A549 (cell line): ENCODE results near the gene KIR3DL2. TPM values are rescaled to one million over a fixed set of nuclear protein-coding genes. Genes with fewer than 3 reads are reported as not detected.
"Not testable (repeated sequence)": the region's sequence is repeated elsewhere in the genome, so short reads cannot be mapped to it uniquely, and the experiment has no call there.

Experiments
- ATAC-seq, 2 experiments: fragments of 200-7000 bp in 1 of 2; fragments of >200 bp in 1 of 2; cut with Nextera tagmentation in 1 of 2; cut with Tn5 transposase in 1 of 2; 3 replicates each; pipeline versions ENCODE4 v1.8.0 to v1.9.1; 2018 to 2020; ENCODE audit warnings: mild to moderate bottlenecking in 1 of 2, moderate library complexity in 1 of 2
- CTCF ChIA-PET: fragments of 300-600 bp; sonication (Branson Sonifier 250); formaldehyde crosslinking; extraction: SDS; loops from one replicate; lab custom pipeline; 2021; ENCODE audit warnings: antibody characterized with exemption, inconsistent platforms; lab: Yijun Ruan, JAX
- POLR2A ChIA-PET: fragments of 350-600 bp; formaldehyde crosslinking; extraction: SDS; loops from one replicate; lab custom pipeline; 2021; ENCODE audit warnings: antibody characterized with exemption, inconsistent platforms; lab: Yijun Ruan, JAX
- DNase-seq, 2 experiments: peaks; one replicate each; pipeline versions ENCODE4 v3.0.0 to v3.0.0-alpha.2; 2011 to 2016; ENCODE audit warnings: low read depth in 1 of 2, low spot score in 1 of 2
- FAIRE-seq: peaks from 2 replicates; lab custom pipeline; 2011; peaks lifted over from hg19 to GRCh38; lab: Jason Lieb, UNC
- H3K27ac ChIP-seq, 2 experiments: fragments of >200 bp; sonication (Bioruptor Twin); formaldehyde crosslinking; 3 replicates each; pipeline ENCODE4 v1.5.1; 2016 to 2017
- H3K4me1 ChIP-seq: fragments of >200 bp; sonication (Bioruptor Twin); formaldehyde crosslinking; 3 replicates; pipeline ENCODE4 v1.6.1; 2016
- H3K4me2 ChIP-seq: fragments of >200 bp; sonication (Bioruptor Twin); formaldehyde crosslinking; 3 replicates; pipeline ENCODE4 v1.6.1; 2016
- H3K4me3 ChIP-seq: fragments of >200 bp; sonication (Bioruptor Twin); formaldehyde crosslinking; 3 replicates; pipeline ENCODE4 v1.5.1; 2016
- H3K9me3 ChIP-seq: fragments of >200 bp; sonication (Bioruptor Twin); formaldehyde crosslinking; 3 replicates; pipeline ENCODE4 v1.6.1; 2016
- BHLHE40 ChIP-seq: IDR thresholded peaks from 2 replicates; pipeline ENCODE4 v1.6.1; 2012; ENCODE audit warnings: low read depth, low read length, inconsistent platforms
- CEBPB ChIP-seq, 2 experiments: fragments of >200 bp in 1 of 2; sonication (Bioruptor Twin) in 1 of 2; formaldehyde crosslinking in 1 of 2; IDR thresholded peaks; 2 replicates each; pipeline ENCODE4 v1.6.1; 2012 to 2016
- EP300 ChIP-seq, 2 experiments: fragments of >200 bp; sonication (Bioruptor Twin); formaldehyde crosslinking; IDR thresholded peaks; 2 replicates in 1 of 2; 3 replicates in 1 of 2; pipeline ENCODE4 v1.6.1; 2016 to 2017
- ESRRA ChIP-seq: fragments of 150-350 bp; IDR thresholded peaks from 2 replicates; pipeline ENCODE4 v1.6.1; 2014; ENCODE audit warnings: mild to moderate bottlenecking, low read length, borderline replicate concordance
- FOSB ChIP-seq: fragments of 250-450 bp; sonication (Bioruptor Pico); IDR thresholded peaks from 2 replicates; pipeline ENCODE4 v1.5.0; 2020; ENCODE audit warnings: mild to moderate bottlenecking, moderate library complexity
- FOXS1 ChIP-seq: fragments of 250-450 bp; sonication (Bioruptor Pico); IDR thresholded peaks from 2 replicates; pipeline ENCODE4 v1.5.0; 2020; ENCODE audit warnings: mild to moderate bottlenecking, moderate library complexity
- HOXB13 ChIP-seq: fragments of 250-450 bp; sonication (Bioruptor Pico); IDR thresholded peaks from 2 replicates; pipeline ENCODE4 v1.5.0; 2020; ENCODE audit warnings: low read depth, mild to moderate bottlenecking, moderate library complexity
- JUN ChIP-seq, 2 experiments: fragments of >200 bp; sonication (Bioruptor Twin); formaldehyde crosslinking; IDR thresholded peaks; 2 replicates in 1 of 2; 3 replicates in 1 of 2; pipeline ENCODE4 v1.6.1; 2016 to 2017
- JUNB ChIP-seq: fragments of >200 bp; sonication (Bioruptor Twin); formaldehyde crosslinking; IDR thresholded peaks from 2 replicates; pipeline ENCODE4 v1.6.1; 2016
- NPAS2 ChIP-seq: fragments of 250-450 bp; sonication (Bioruptor Pico); IDR thresholded peaks from 2 replicates; pipeline ENCODE4 v1.8.0; 2022; ENCODE audit warnings: mild to moderate bottlenecking, moderate library complexity, borderline replicate concordance
- RARB ChIP-seq: fragments of 250-450 bp; sonication (Bioruptor Pico); IDR thresholded peaks from 2 replicates; pipeline ENCODE4 v1.8.0; 2021; ENCODE audit warnings: mild to moderate bottlenecking, moderate library complexity
- RCOR1 ChIP-seq: fragments of 150-350 bp; IDR thresholded peaks from 2 replicates; pipeline ENCODE4 v1.6.1; 2014; ENCODE audit warnings: antibody characterized with exemption, low read length, low read depth
- ZC3H11A ChIP-seq: fragments of 450-650 bp; IDR thresholded peaks from 2 replicates; pipeline ENCODE4 v1.6.1; 2014; ENCODE audit warnings: antibody characterized with exemption, mild to moderate bottlenecking
- WGBS: methylation state at CpG from one replicate; pipeline ENCODE4 v1.1.6; 2017; ENCODE audit errors: missing lambda C conversion rate; 5-methylcytosine and 5-hydroxymethylcytosine counted together
- polyA plus RNA-seq, 4 experiments: library from polyadenylated mRNA; depleted of rRNA in 3 of 4; stranded (reverse); fragments of >200 nt; fragmentation: RNase III in 1 of 4; extraction: RNeasy Plus Mini Kit Qiagen cat#74134 plus additional on column Dnase treatment in 1 of 4; gene quantifications; 2 replicates in 3 of 4; 3 replicates in 1 of 4; pipeline ENCODE4 v1.2.3, GENCODE V29; 2011 to 2017
- small RNA-seq, 6 experiments: library from RNA; depleted of rRNA; stranded (forward); fragments of <200 nt; gene quantifications; one replicate each; pipeline ENCODE3, GENCODE V24; 2012
- TF ChIP-seq, protein P1 (sequence below): fragments of >200 bp; sonication (Bioruptor Twin); formaldehyde crosslinking; IDR thresholded peaks from 3 replicates; pipeline ENCODE4 v1.6.1; 2016
- TF ChIP-seq, protein P2 (sequence below): fragments of >200 bp; sonication (Bioruptor Twin); formaldehyde crosslinking; IDR thresholded peaks from 3 replicates; pipeline ENCODE4 v1.5.1; 2016

KIR3DL2 gene
- polyA plus RNA-seq, 2 of the 4 experiments (the other 2 are of a cell fraction): not detected

DNA sequence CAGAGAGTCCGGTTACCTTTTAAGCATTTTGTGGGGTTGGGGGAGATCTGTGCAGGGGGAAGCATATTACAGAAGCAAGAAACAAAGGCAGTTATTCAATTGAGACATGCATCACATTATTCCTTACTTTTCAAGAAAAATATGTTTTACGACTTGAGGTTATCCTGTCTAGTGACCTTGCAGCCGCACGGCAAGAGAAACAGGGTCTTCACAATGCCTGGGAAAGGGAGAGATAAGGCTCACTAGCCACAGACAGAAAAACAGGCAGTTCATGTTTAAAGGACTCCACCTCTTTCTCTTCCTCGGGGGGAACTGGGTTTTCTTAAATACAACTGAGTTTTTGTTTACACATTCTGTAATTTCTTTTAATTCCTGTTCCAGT lies 55.2 kb downstream of the KIR3DL2 start:
- TF ChIP-seq ESRRA: no peak
- TF ChIP-seq JUNB: no peak
- no peak overlapping the region for H3K4me3 ChIP-seq
- WGBS: 63% methylated on average over 5 of the region's 5 CpGs
- H3K4me2 ChIP-seq: no peak overlapping the region
- POLR2A ChIA-PET: no interaction called here
- FAIRE-seq: no peak
- CTCF ChIA-PET: interaction anchor here (1.0 kb wide), 1 partner anchor 23 kb away, joined by 3 read pairs; no protein-coding TSS in a partner anchor
- no peaks in the 10 kb centered on the region for H3K4me1 ChIP-seq
- no peak for DNase-seq
- H3K9me3 ChIP-seq: no peaks in the 10 kb centered on the region
- ATAC-seq: no peak
- H3K27ac ChIP-seq: no peak overlapping the region

DNA sequence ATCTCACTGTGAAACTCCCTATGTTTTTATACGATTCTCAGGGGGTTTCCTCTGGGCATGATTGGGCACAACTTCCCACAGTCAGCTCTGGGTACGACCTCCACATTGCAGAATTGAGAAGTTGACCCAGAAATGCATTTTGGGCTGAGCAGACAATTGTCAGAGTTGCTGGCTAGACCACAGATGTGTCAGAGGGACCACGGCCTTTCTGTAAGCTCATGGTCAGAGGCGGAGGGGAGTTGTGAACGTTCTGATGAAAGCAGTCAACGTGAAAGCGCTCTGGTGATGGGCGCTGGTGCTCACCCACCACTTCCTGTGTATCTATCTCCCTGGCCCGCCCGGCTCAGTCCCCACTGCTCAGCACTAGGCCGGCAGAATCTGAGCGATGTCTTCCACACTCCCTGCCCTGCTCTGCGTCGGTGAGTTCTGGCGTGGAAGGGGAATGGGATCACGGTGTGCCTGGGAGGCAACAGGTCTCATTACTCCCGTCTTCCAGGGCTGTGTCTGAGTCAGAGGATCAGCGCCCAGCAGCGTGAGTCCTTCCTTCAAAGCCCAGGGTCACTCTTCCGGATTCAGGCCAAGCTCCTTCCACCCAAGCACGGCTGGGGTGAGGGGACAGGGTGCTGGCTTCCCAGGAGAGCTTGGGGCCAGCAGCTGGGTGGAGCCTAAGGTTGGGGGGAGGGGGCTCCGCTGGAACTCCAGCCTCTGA lies 55.7 kb downstream of the KIR3DL2 start, which contains the start of gene NCR1:
Gene NCR1, plus strand, starts transcription at position 346 of the 709 bp plus-strand sequence. Its CDS starts 40 bp downstream, at position 386.
- no peak within 1 kb of the TSS for H3K27ac ChIP-seq
- peak; percentile 45 to 48; a peak in 5 of 6 replicates for ATAC-seq

DNA sequence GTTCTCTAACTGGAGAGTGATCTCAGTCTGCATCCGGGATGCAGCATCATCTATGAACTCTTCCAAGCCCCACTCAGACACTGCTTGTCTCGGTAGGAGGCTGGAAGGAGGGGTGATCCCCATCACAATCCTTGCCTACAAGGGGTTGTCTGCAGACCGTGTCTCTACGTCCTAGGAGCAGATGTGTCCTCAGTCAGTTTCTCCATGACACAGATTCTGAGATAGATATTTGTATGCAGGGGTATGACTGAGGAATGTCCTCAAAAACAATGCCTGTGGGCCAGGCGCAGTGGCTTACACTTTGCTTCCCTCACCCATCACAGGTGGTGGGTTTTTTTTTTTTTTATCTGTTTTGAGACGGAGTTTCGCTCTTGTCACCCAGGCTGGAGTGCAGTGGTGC lies 56.6 kb downstream of the KIR3DL2 start:
- FAIRE-seq: no peak

More for the DNA sequence above, 55.7 kb downstream of the KIR3DL2 start, which contains the start of gene NCR1:
- WGBS: 49% methylated on average over 22 of the region's 22 CpGs
- Histone ChIP-seq H3K4me2 (no peak within 1 kb of the TSS), H3K4me3 (no peak within 1 kb of the TSS), H3K9me3 (no peaks in the 10 kb centered on the region), H3K4me1 (no peaks in the 10 kb centered on the region)
- POLR2A ChIA-PET: no interaction called here
- CTCF ChIA-PET: interaction anchor here (1.0 to 1.2 kb wide), 2 partner anchors 24 to 253 kb away, joined by 3 read pairs; no protein-coding TSS in a partner anchor
- TF ChIP-seq EP300 (IDR thresholded peaks at IDR 0.05) (no peak), RCOR1 (no peak), ZC3H11A (no peak), NPAS2 (CRISPR knock-in tag) (no peak)
- FAIRE-seq (no peak), DNase-seq (no peak)

DNA sequence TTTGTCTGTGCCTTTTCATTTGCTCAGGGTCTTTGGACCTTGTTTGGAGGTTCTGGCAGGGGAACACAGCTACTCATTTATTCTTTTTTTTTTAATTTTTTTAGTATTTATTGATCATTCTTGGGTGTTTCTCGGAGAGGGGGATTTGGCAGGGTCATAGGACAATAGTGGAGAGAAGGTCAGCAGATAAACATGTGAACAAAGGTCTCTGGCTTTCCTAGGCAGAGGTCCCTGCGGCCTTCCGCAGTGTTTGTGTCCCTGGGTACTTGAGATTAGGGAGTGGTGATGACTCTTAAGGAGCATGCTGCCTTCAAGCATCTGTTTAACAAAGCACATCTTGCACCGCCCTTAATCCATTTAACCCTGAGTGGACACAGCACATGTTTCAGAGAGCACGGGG lies 57.7 kb downstream of the KIR3DL2 start:
- DNase-seq, H3K9me3 ChIP-seq, ATAC-seq, FAIRE-seq, H3K4me1 ChIP-seq, H3K4me3 ChIP-seq, H3K27ac ChIP-seq, H3K4me2 ChIP-seq, POLR2A ChIA-PET: not testable (repeated sequence)
- WGBS: 41% methylated on average over 4 of the region's 5 CpGs
- CTCF ChIA-PET: interaction anchor here (0.6 kb wide), 1 partner anchor 21 kb away, joined by 4 read pairs; no protein-coding TSS in a partner anchor

More for the DNA sequence above, 56.6 kb downstream of the KIR3DL2 start:
- no peaks in the 10 kb centered on the region for H3K4me1 ChIP-seq
- DNase-seq: no peak
- 64% methylated on average over 7 of the region's 7 CpGs for WGBS
- no peak overlapping the region for H3K4me2 ChIP-seq
- POLR2A ChIA-PET: no interaction called here
- no peaks in the 10 kb centered on the region for H3K9me3 ChIP-seq
- ATAC-seq: peak in 1 of 2 experiments; percentile 49; a peak in 2 of 6 replicates
- TF ChIP-seq JUN (IDR thresholded peaks at IDR 0.05): no peak
- no peak for TF ChIP-seq FOSB
- no peak for TF ChIP-seq HOXB13 (CRISPR knock-in tag)
- no peak for TF ChIP-seq FOXS1
- TF ChIP-seq RARB (CRISPR knock-in tag): no peak
- no peak for TF ChIP-seq BHLHE40
- TF ChIP-seq CEBPB (IDR thresholded peaks at IDR 0.05): no peak
- TF ChIP-seq, protein P1, sequence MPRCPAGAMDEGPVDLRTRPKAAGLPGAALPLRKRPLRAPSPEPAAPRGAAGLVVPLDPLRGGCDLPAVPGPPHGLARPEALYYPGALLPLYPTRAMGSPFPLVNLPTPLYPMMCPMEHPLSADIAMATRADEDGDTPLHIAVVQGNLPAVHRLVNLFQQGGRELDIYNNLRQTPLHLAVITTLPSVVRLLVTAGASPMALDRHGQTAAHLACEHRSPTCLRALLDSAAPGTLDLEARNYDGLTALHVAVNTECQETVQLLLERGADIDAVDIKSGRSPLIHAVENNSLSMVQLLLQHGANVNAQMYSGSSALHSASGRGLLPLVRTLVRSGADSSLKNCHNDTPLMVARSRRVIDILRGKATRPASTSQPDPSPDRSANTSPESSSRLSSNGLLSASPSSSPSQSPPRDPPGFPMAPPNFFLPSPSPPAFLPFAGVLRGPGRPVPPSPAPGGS: no peak
- TF ChIP-seq, protein P2, sequence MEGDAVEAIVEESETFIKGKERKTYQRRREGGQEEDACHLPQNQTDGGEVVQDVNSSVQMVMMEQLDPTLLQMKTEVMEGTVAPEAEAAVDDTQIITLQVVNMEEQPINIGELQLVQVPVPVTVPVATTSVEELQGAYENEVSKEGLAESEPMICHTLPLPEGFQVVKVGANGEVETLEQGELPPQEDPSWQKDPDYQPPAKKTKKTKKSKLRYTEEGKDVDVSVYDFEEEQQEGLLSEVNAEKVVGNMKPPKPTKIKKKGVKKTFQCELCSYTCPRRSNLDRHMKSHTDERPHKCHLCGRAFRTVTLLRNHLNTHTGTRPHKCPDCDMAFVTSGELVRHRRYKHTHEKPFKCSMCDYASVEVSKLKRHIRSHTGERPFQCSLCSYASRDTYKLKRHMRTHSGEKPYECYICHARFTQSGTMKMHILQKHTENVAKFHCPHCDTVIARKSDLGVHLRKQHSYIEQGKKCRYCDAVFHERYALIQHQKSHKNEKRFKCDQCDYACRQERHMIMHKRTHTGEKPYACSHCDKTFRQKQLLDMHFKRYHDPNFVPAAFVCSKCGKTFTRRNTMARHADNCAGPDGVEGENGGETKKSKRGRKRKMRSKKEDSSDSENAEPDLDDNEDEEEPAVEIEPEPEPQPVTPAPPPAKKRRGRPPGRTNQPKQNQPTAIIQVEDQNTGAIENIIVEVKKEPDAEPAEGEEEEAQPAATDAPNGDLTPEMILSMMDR: no peak
- TF ChIP-seq JUNB: no peak
- H3K4me3 ChIP-seq: no peak overlapping the region
- CTCF ChIA-PET: interaction anchor here (0.6 to 1.2 kb wide), 3 partner anchors 14 to 253 kb away, joined by 3 to 4 read pairs (median 4); no protein-coding TSS in a partner anchor
- H3K27ac ChIP-seq: no peak overlapping the region

Small RNAs within 50 kb of the gene (small RNA-seq; reads per million reads assigned to genes)
- gene RNU6-222P: 0 to 9.5 (median 4.4) reads per million in 6 experiments

Other genes starting within 250 kb of the KIR3DL2 start
- not detected in 2 replicates for gene LILRB1, start 220.0 kb upstream of the KIR3DL2 start, polyA plus RNA-seq (2011; rRNA removed)
- not detected in 3 replicates for gene LILRB1, start 220.0 kb upstream of the KIR3DL2 start, polyA plus RNA-seq (2017; fragmentation: RNase III; extraction: RNeasy Plus Mini Kit Qiagen cat#74134 plus additional on column Dnase treatment)
- not detected in 2 replicates for gene LILRB4, start 187.5 kb upstream of the KIR3DL2 start, polyA plus RNA-seq (2011; rRNA removed)
- not detected in 3 replicates for gene LILRB4, start 187.5 kb upstream of the KIR3DL2 start, polyA plus RNA-seq (2017; fragmentation: RNase III; extraction: RNeasy Plus Mini Kit Qiagen cat#74134 plus additional on column Dnase treatment)
- gene KIR3DL3, start 126.0 kb upstream of the KIR3DL2 start, polyA plus RNA-seq (2011; rRNA removed): not detected in 2 replicates
- gene KIR3DL3, start 126.0 kb upstream of the KIR3DL2 start, polyA plus RNA-seq (2017; fragmentation: RNase III; extraction: RNeasy Plus Mini Kit Qiagen cat#74134 plus additional on column Dnase treatment): not detected in 3 replicates
- gene KIR2DL3, start 111.9 kb upstream of the KIR3DL2 start, polyA plus RNA-seq (2011; rRNA removed): not detected in 2 replicates
- gene KIR2DL3, start 111.9 kb upstream of the KIR3DL2 start, polyA plus RNA-seq (2017; fragmentation: RNase III; extraction: RNeasy Plus Mini Kit Qiagen cat#74134 plus additional on column Dnase treatment): not detected in 3 replicates
- not detected in 2 replicates for gene KIR2DL1, start 80.7 kb upstream of the KIR3DL2 start, polyA plus RNA-seq (2011; rRNA removed)
- not detected in 3 replicates for gene KIR2DL1, start 80.7 kb upstream of the KIR3DL2 start, polyA plus RNA-seq (2017; fragmentation: RNase III; extraction: RNeasy Plus Mini Kit Qiagen cat#74134 plus additional on column Dnase treatment)
- gene KIR2DL4, start 46.8 kb upstream of the KIR3DL2 start, polyA plus RNA-seq (2011; rRNA removed): not detected in 2 replicates
- gene KIR2DL4, start 46.8 kb upstream of the KIR3DL2 start, polyA plus RNA-seq (2017; fragmentation: RNase III; extraction: RNeasy Plus Mini Kit Qiagen cat#74134 plus additional on column Dnase treatment): not detected in 3 replicates
- gene KIR3DL1, start 34.0 kb upstream of the KIR3DL2 start, polyA plus RNA-seq (2011; rRNA removed): not detected in 2 replicates
- gene KIR3DL1, start 34.0 kb upstream of the KIR3DL2 start, polyA plus RNA-seq (2017; fragmentation: RNase III; extraction: RNeasy Plus Mini Kit Qiagen cat#74134 plus additional on column Dnase treatment): not detected in 3 replicates
- gene KIR2DS4, start 17.8 kb upstream of the KIR3DL2 start, polyA plus RNA-seq (2011; rRNA removed): not detected in 2 replicates
- not detected in 3 replicates for gene KIR2DS4, start 17.8 kb upstream of the KIR3DL2 start, polyA plus RNA-seq (2017; fragmentation: RNase III; extraction: RNeasy Plus Mini Kit Qiagen cat#74134 plus additional on column Dnase treatment)
- gene FCAR, start 23.8 kb downstream of the KIR3DL2 start, polyA plus RNA-seq (2011; rRNA removed): not detected in 2 replicates
- gene FCAR, start 23.8 kb downstream of the KIR3DL2 start, polyA plus RNA-seq (2017; fragmentation: RNase III; extraction: RNeasy Plus Mini Kit Qiagen cat#74134 plus additional on column Dnase treatment): not detected in 3 replicates
- gene NCR1, start 55.7 kb downstream of the KIR3DL2 start, polyA plus RNA-seq (2011; rRNA removed): not detected in 2 replicates
- gene NCR1, start 55.7 kb downstream of the KIR3DL2 start, polyA plus RNA-seq (2017; fragmentation: RNase III; extraction: RNeasy Plus Mini Kit Qiagen cat#74134 plus additional on column Dnase treatment): not detected in 3 replicates
- gene NLRP7, start 97.1 kb downstream of the KIR3DL2 start, polyA plus RNA-seq (2011; rRNA removed): not detected in 2 replicates
- gene NLRP7, start 97.1 kb downstream of the KIR3DL2 start, polyA plus RNA-seq (2017; fragmentation: RNase III; extraction: RNeasy Plus Mini Kit Qiagen cat#74134 plus additional on column Dnase treatment): not detected in 3 replicates
- 53.3 and 83.2 TPM in 2 replicates for gene NLRP2, start 115.9 kb downstream of the KIR3DL2 start, polyA plus RNA-seq (2011; rRNA removed)
- 37.2 to 40.8 TPM (median 38.8 TPM) in 3 replicates for gene NLRP2, start 115.9 kb downstream of the KIR3DL2 start, polyA plus RNA-seq (2017; fragmentation: RNase III; extraction: RNeasy Plus Mini Kit Qiagen cat#74134 plus additional on column Dnase treatment)
- gene GP6, start 187.8 kb downstream of the KIR3DL2 start, polyA plus RNA-seq (2011; rRNA removed): 0.08 and 0.17 TPM in 2 replicates
- 0.08 to 0.12 TPM in 2 of 3 replicates, not detected in the other for gene GP6, start 187.8 kb downstream of the KIR3DL2 start, polyA plus RNA-seq (2017; fragmentation: RNase III; extraction: RNeasy Plus Mini Kit Qiagen cat#74134 plus additional on column Dnase treatment)
- 10.6 and 10.7 TPM in 2 replicates for gene RDH13, start 212.7 kb downstream of the KIR3DL2 start, polyA plus RNA-seq (2011; rRNA removed)
- gene RDH13, start 212.7 kb downstream of the KIR3DL2 start, polyA plus RNA-seq (2017; fragmentation: RNase III; extraction: RNeasy Plus Mini Kit Qiagen cat#74134 plus additional on column Dnase treatment): 11.3 to 13.0 TPM (median 12.8 TPM) in 3 replicates
- gene EPS8L1, start 225.4 kb downstream of the KIR3DL2 start, polyA plus RNA-seq (2011; rRNA removed): 3.8 and 5.3 TPM in 2 replicates
- gene EPS8L1, start 225.4 kb downstream of the KIR3DL2 start, polyA plus RNA-seq (2017; fragmentation: RNase III; extraction: RNeasy Plus Mini Kit Qiagen cat#74134 plus additional on column Dnase treatment): 3.5 to 3.8 TPM (median 3.7 TPM) in 3 replicates